ENCODE data around the gene TIMM23.
"Not testable (repeated sequence)": the region's sequence is repeated elsewhere in the genome, so short reads cannot be mapped to it uniquely, and the experiment has no call there.

DNA sequence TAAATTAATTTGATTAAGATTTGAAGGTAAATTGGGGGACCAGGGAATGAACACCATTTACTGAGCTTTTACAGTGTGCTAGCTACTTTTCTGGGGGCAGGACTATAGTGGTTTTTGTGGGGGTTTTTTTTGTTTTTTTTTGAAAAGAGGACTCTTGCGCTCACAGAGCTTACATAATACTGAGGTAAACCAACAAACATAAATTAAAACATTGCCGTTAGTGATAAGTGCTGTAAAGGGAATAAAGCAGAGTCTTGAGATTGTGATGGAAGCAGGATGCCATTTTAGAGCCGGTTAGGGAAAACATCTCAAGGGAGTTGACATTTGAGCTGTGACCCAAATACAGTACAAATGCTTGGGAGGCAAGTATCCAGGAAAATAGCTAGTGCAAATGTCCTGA lies 1.8 kb downstream of the TIMM23 start:
- TF ChIP-seq, protein P1, sequence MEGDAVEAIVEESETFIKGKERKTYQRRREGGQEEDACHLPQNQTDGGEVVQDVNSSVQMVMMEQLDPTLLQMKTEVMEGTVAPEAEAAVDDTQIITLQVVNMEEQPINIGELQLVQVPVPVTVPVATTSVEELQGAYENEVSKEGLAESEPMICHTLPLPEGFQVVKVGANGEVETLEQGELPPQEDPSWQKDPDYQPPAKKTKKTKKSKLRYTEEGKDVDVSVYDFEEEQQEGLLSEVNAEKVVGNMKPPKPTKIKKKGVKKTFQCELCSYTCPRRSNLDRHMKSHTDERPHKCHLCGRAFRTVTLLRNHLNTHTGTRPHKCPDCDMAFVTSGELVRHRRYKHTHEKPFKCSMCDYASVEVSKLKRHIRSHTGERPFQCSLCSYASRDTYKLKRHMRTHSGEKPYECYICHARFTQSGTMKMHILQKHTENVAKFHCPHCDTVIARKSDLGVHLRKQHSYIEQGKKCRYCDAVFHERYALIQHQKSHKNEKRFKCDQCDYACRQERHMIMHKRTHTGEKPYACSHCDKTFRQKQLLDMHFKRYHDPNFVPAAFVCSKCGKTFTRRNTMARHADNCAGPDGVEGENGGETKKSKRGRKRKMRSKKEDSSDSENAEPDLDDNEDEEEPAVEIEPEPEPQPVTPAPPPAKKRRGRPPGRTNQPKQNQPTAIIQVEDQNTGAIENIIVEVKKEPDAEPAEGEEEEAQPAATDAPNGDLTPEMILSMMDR (IDR thresholded peaks at IDR 0.05) = not testable (repeated sequence)
- not testable (repeated sequence) for TF ChIP-seq POLR2A (IDR thresholded peaks at IDR 0.05)

All from body of pancreas (tissue), 4 donors.